Body of pancreas (tissue), 4 donors: ENCODE results near the gene PDLIM3. TPM values are rescaled to one million over a fixed set of nuclear protein-coding genes. Genes with fewer than 3 reads are reported as not detected.
"Not testable (repeated sequence)": the region's sequence is repeated elsewhere in the genome, so short reads cannot be mapped to it uniquely, and the experiment has no call there.

Experiments
- ATAC-seq: fragments of 150-250 bp; one replicate; pipeline ENCODE4 v1.9.1; 2016
- DNase-seq, 4 donors: peaks; one replicate each; pipeline ENCODE4 v3.0.0-alpha.2; 2019
- H3K27ac ChIP-seq, 4 donors: fragments of 200-600 bp; sonication (generic); 1 replicate in 3 of 4; 2 replicates in 1 of 4; pipeline versions ENCODE4 v1.5.1 to v1.6.1; 2016 to 2019; ENCODE audit warnings: mild to moderate bottlenecking in 1 of 4, mixed read lengths in 1 of 4, moderate library complexity in 1 of 4
- H3K27me3 ChIP-seq, 2 donors: fragments of 200-600 bp; sonication (generic); one replicate each; pipeline ENCODE4 v1.6.0; 2016; ENCODE audit warnings: mild to moderate bottlenecking in 1 of 2
- H3K36me3 ChIP-seq, 2 donors: fragments of 200-600 bp; sonication (generic); replicated peaks in 1 of 2; 2 replicates each; pipeline ENCODE4 v1.5.1; 2016; ENCODE audit warnings: low read depth in 2 of 2; ENCODE audit not compliant: insufficient read depth in 1 of 2
- H3K4me1 ChIP-seq: fragments of 200-600 bp; sonication (generic); one replicate; pipeline ENCODE4 v1.6.0; 2016
- H3K4me3 ChIP-seq, 2 donors: fragments of 200-600 bp; sonication (generic); 1 replicate in 1 of 2; 2 replicates in 1 of 2; pipeline ENCODE4 v1.5.1; 2016 to 2019
- H3K9me3 ChIP-seq, 3 donors: fragments of 200-600 bp; sonication (generic); 1 replicate in 2 of 3; 2 replicates in 1 of 3; pipeline ENCODE4 v1.5.1; 2016
- CTCF ChIP-seq, 7 experiments: fragments of 450-650 bp in 4 of 7; fragments of 200-600 bp in 3 of 7; sonication (generic) in 3 of 7; IDR thresholded peaks; one replicate each; pipeline ENCODE4 v1.5.1; 2016 to 2019; ENCODE audit warnings: antibody characterized with exemption in 7 of 7
- POLR2A ChIP-seq, 3 donors: fragments of 450-650 bp; IDR thresholded peaks; one replicate each; pipeline ENCODE4 v1.6.1; 2016; ENCODE audit warnings: antibody characterized with exemption in 3 of 3, mild to moderate bottlenecking in 2 of 3
- WGBS, 2 donors: methylation state at CpG; one replicate each; pipeline ENCODE4 v1.1.5; 2017; 5-methylcytosine and 5-hydroxymethylcytosine counted together
- intact Hi-C: fragments of 100-400 bp; cut with DNase I; formaldehyde crosslinking; loops from one replicate; pipeline ENCODE4 v1.15.1; 2023
- total RNA-seq, 2 donors: library from RNA; depleted of rRNA; stranded (reverse); fragments of >200 nt; gene quantifications; one replicate each; pipeline ENCODE4 v1.1.0, GENCODE V29; 2016

Gene PDLIM3
- total RNA-seq, 2 donors from 2014 or later: 22.1 to 40.2 TPM

DNA sequence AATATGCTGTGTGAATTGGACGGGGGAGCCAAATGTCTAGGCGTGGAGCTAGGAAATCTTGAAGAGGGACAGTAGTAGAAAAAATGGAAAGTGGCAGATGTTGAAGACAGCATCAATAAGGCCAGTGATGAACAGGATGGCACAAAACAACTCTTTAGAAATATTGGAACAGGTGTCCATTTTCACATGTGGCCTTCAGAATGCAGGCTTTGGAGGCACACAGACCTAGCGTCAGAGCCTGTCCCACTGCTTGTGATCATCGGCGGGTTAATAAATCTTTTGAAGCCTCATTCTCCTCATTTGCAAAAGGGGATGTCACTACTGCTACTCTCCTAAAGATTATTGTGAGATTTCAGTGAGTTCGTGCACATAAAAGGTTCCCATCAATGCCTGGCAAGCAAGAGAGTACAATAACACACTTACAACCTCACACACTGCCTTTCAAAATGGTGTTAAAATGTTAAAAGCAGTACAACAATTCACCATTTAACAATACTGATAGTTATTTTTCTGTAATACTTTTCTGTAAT lies 2.4 kb downstream of the PDLIM3 start:
- Histone ChIP-seq H3K27me3 (no peaks in the 10 kb centered on the region), H3K4me3 (no peak overlapping the region), H3K9me3 (no peaks in the 10 kb centered on the region), H3K36me3 (no peaks in the 10 kb centered on the region), H3K27ac (no peak overlapping the region), H3K4me1 (peaks cover 6% of the 10 kb centered on the region)
- intact Hi-C loops: no loop called here
- 70 to 78% methylated on average over 6 of the region's 6 CpGs for WGBS, 2 donors
- TF ChIP-seq POLR2A (IDR thresholded peaks at IDR 0.05): no peak
- no peak for TF ChIP-seq CTCF (IDR thresholded peaks at IDR 0.05)
- DNase-seq (no peak), ATAC-seq (no peak)

GRCh38 chr4:185532293-185532692 lies 3.0 kb downstream of the PDLIM3 start:
- Histone ChIP-seq H3K9me3 (no peaks in the 10 kb centered on the region), H3K36me3 (no peaks in the 10 kb centered on the region), H3K27me3 (no peaks in the 10 kb centered on the region), H3K27ac (no peak overlapping the region), H3K4me1 (peaks cover 6% of the 10 kb centered on the region), H3K4me3 (no peak overlapping the region)
- ATAC-seq: no peak
- no peak for DNase-seq
- TF ChIP-seq CTCF (IDR thresholded peaks at IDR 0.05) (no peak), POLR2A (IDR thresholded peaks at IDR 0.05) (no peak)
- intact Hi-C loops: no loop called here
- 75 to 87% methylated on average over 7 of the region's 7 CpGs for WGBS, 2 donors

DNA sequence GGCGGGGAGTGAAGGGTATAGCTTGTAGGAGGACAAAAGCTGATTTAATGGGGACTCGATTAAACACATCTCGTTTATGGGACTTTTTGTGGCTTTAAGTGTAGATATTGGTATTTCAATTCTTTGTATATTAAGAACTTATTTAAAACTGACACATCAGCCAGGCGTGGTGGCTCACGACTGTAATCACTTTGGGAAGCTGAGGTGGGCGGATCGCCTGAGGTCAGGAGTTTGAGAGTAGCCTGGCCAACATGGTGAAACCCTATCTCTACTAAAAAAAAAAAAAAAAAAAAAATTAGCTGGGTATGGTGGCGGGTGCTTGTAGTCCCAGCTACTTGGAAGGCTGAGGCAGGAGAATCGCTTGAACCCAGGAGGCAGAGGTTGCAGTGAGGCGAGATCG lies 3.7 kb downstream of the PDLIM3 start:
- H3K4me1 ChIP-seq, H3K4me3 ChIP-seq, H3K9me3 ChIP-seq, H3K27ac ChIP-seq, H3K27me3 ChIP-seq, H3K36me3 ChIP-seq, ATAC-seq, DNase-seq, intact Hi-C loops: not testable (repeated sequence)
- 95% methylated on average over 11 of the region's 11 CpGs for WGBS, 2 donors

GRCh38 chr4:185529413-185529812 lies 5.9 kb downstream of the PDLIM3 start:
- Histone ChIP-seq H3K27me3 (no peaks in the 10 kb centered on the region), H3K4me3 (no peak overlapping the region), H3K4me1 (no peaks in the 10 kb centered on the region), H3K9me3 (no peaks in the 10 kb centered on the region), H3K36me3 (no peaks in the 10 kb centered on the region), H3K27ac (no peak overlapping the region)
- TF ChIP-seq POLR2A (IDR thresholded peaks at IDR 0.05) (no peak), CTCF (IDR thresholded peaks at IDR 0.05) (no peak)
- DNase-seq (no peak), ATAC-seq (no peak)
- 60 to 65% methylated on average over 8 of the region's 8 CpGs for WGBS, 2 donors
- intact Hi-C loops: no loop called here

DNA sequence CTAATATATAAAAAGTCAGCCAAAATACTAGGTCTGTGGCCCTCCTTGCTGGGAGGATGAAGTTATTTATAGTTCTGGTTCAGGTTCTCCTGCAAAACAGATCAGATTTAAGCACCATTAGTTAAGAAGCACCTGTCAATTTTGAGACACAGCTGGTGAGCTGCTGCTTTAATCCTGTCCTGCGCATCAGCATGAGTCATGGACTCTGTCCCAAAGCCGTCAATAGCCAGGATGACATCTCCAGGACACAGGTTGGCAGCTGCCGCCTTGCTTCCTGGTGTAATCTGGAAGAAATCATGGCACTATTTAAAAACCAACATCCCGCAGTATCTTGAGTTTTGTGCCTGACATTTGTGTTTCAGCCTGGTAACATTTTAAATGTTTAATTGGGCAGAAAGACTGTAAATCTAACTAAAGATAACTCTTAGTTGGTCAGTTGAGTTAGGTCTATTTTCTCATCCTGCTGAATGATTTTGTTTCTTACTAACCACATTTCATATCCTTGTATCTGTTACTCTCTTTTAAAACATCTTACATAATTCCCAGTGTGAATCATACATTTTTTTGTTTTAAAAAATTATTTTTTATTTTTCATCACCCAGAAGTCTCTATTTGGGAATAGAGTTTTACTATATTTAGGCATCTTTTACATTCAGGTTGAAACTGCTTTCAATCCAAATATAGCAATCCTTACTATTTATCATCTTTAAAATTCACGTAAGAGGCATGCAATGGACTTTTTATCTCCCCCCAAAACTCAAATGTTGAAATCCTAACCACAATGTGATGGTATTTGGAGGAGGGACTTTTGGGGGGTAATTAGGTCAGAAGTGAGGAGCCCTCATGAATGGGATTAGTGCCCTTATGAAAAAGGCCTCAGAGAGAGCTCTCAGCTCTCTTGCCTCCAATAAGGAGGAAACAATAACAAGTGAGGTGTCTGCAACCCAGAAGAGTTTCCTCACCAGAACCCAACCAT lies 10.1 kb downstream of the PDLIM3 start:
- Histone ChIP-seq H3K27ac (no peak overlapping the region), H3K4me3 (no peak overlapping the region), H3K27me3 (no peaks in the 10 kb centered on the region), H3K9me3 (no peaks in the 10 kb centered on the region), H3K36me3 (no peaks in the 10 kb centered on the region), H3K4me1 (no peaks in the 10 kb centered on the region)
- intact Hi-C loops: no loop called here
- ATAC-seq: no peak
- DNase-seq: no peak
- 84 to 89% methylated on average over 5 of the region's 5 CpGs for WGBS, 2 donors
- TF ChIP-seq POLR2A (IDR thresholded peaks at IDR 0.05) (no peak), CTCF (IDR thresholded peaks at IDR 0.05) (no peak)
